IMR-90 (cell line): ENCODE results near the gene TFB2M. TPM values are rescaled to one million over a fixed set of nuclear protein-coding genes. Genes with fewer than 3 reads are reported as not detected.

Experiments
- ATAC-seq: fragments of 200-7000 bp; cut with Tn5 transposase; 2 replicates; pipeline ENCODE4 v1.9.1; 2020; ENCODE audit warnings: low read depth, mild to moderate bottlenecking, moderate library complexity
- BruUV-seq: library from RNA; stranded (reverse); fragments of 400-500 nt; replicated peaks from 2 replicates; lab custom pipeline; 2021; lab: Mats Ljungman, UMichigan
- CTCF ChIA-PET: fragments of 300-600 bp; formaldehyde crosslinking; extraction: SDS; loops from one replicate; lab custom pipeline; 2021; ENCODE audit warnings: antibody characterized with exemption; lab: Yijun Ruan, JAX
- POLR2A ChIA-PET: fragments of 300-600 bp; sonication (Branson Sonifier 250); formaldehyde crosslinking; loops from one replicate; lab custom pipeline; 2022; ENCODE audit warnings: antibody characterized with exemption; ENCODE audit not compliant: unreplicated experiment; lab: Charles Lee
- DNase-seq: peaks from one replicate; pipeline ENCODE4 v3.0.0; 2013
- H2AFZ ChIP-seq: replicated peaks from 2 replicates; pipeline ENCODE3; 2013; ENCODE audit warnings: low read length, mild to moderate bottlenecking; ENCODE audit not compliant: poor library complexity
- H2AK5ac ChIP-seq: 2 replicates; pipeline ENCODE4 v1.6.1; 2013; ENCODE audit warnings: low read depth, low read length, inconsistent platforms
- H2AK9ac ChIP-seq: replicated peaks from 2 replicates; pipeline ENCODE3; 2013; ENCODE audit warnings: mild to moderate bottlenecking, low read depth, low read length, moderate library complexity; ENCODE audit not compliant: poor library complexity
- H2BK120ac ChIP-seq: 2 replicates; pipeline ENCODE4 v1.6.1; 2013; ENCODE audit warnings: low read depth, low read length, inconsistent platforms
- H2BK15ac ChIP-seq: 3 replicates; pipeline ENCODE4 v1.6.1; 2013; ENCODE audit warnings: low read depth, low read length, inconsistent platforms
- H2BK20ac ChIP-seq: 2 replicates; pipeline ENCODE4 v1.6.1; 2013; ENCODE audit warnings: low read depth, mild to moderate bottlenecking, inconsistent platforms, low read length, moderate library complexity
- H2BK5ac ChIP-seq: 2 replicates; pipeline ENCODE4 v1.6.1; 2013; ENCODE audit warnings: mild to moderate bottlenecking, low read depth, low read length, inconsistent platforms; ENCODE audit not compliant: poor library complexity, severe bottlenecking
- H3K14ac ChIP-seq: replicated peaks from 2 replicates; pipeline ENCODE4 v1.6.1; 2013; ENCODE audit warnings: low read depth, low read length, inconsistent platforms
- H3K18ac ChIP-seq: 2 replicates; pipeline ENCODE4 v1.6.1; 2013; ENCODE audit warnings: low read depth, low read length, control low read depth
- H3K23ac ChIP-seq: 2 replicates; pipeline ENCODE4 v1.6.1; 2013; ENCODE audit warnings: low read depth, low read length, inconsistent platforms
- H3K27ac ChIP-seq: 2 replicates; pipeline ENCODE4 v1.5.1; 2013; ENCODE audit warnings: mild to moderate bottlenecking, control low read depth, low read length; ENCODE audit not compliant: insufficient read depth
- H3K27me3 ChIP-seq: 2 replicates; pipeline ENCODE4 v1.6.1; 2013; ENCODE audit warnings: low read length; ENCODE audit not compliant: control insufficient read depth, insufficient read depth
- H3K36me3 ChIP-seq: 2 replicates; pipeline ENCODE4 v1.6.1; 2013; ENCODE audit warnings: low read length, mixed read lengths; ENCODE audit not compliant: control insufficient read depth, insufficient read depth
- H3K4ac ChIP-seq: 2 replicates; pipeline ENCODE4 v1.6.1; 2013; ENCODE audit warnings: low read depth, low read length, inconsistent platforms
- H3K4me1 ChIP-seq: 2 replicates; pipeline ENCODE4 v1.6.1; 2013; ENCODE audit warnings: low read length, mixed read lengths; ENCODE audit not compliant: control insufficient read depth, insufficient read depth
- H3K4me2 ChIP-seq: 2 replicates; pipeline ENCODE4 v1.6.1; 2013; ENCODE audit warnings: low read depth, mild to moderate bottlenecking, control low read depth, low read length, moderate library complexity
- H3K4me3 ChIP-seq: 2 replicates; pipeline ENCODE4 v1.5.1; 2013; ENCODE audit warnings: low read depth, mild to moderate bottlenecking, control low read depth, low read length, moderate library complexity; ENCODE audit not compliant: insufficient read depth
- H3K56ac ChIP-seq: 2 replicates; pipeline ENCODE4 v1.6.1; 2013; ENCODE audit warnings: low read length, inconsistent platforms; ENCODE audit not compliant: insufficient read depth; ENCODE audit errors: extremely low read depth
- H3K79me1 ChIP-seq, 2 experiments: 2 replicates each; pipeline ENCODE4 v1.6.1; 2013; ENCODE audit warnings: low read length in 2 of 2, inconsistent platforms in 1 of 2, low read depth in 1 of 2
- H3K9ac ChIP-seq: 2 replicates; pipeline ENCODE4 v1.6.1; 2013; ENCODE audit warnings: low read depth, low read length, control low read depth
- H3K9me1 ChIP-seq: 2 replicates; pipeline ENCODE4 v1.6.1; 2013; ENCODE audit warnings: low read length, inconsistent platforms; ENCODE audit not compliant: insufficient read depth
- H3K9me3 ChIP-seq: 2 replicates; pipeline ENCODE4 v1.6.1; 2013; ENCODE audit warnings: low read length; ENCODE audit not compliant: control insufficient read depth, insufficient read depth
- H4K20me1 ChIP-seq: 2 replicates; pipeline ENCODE4 v1.6.1; 2013; ENCODE audit warnings: low read length, inconsistent platforms; ENCODE audit not compliant: insufficient read depth
- H4K5ac ChIP-seq: 2 replicates; pipeline ENCODE4 v1.6.1; 2013; ENCODE audit warnings: mild to moderate bottlenecking, low read depth, low read length, control low read depth
- H4K8ac ChIP-seq, 2 experiments: 2 replicates each; pipeline ENCODE4 v1.6.1; 2013; ENCODE audit warnings: low read depth in 2 of 2, low read length in 2 of 2, control low read depth in 1 of 2, inconsistent platforms in 1 of 2
- H4K91ac ChIP-seq: 2 replicates; pipeline ENCODE4 v1.6.1; 2013; ENCODE audit warnings: low read depth, low read length, inconsistent platforms; ENCODE audit not compliant: insufficient read depth
- CTCF ChIP-seq: conservative IDR thresholded peaks from 2 replicates; pipeline ENCODE4 v1.5.1; 2012; ENCODE audit warnings: mild to moderate bottlenecking, low read depth, low read length, improper control_type of control experiment
- ELK1 ChIP-seq: fragments of 150-350 bp; IDR thresholded peaks from 2 replicates; pipeline ENCODE4 v1.6.1; 2016; ENCODE audit warnings: low read depth, mild to moderate bottlenecking, low read length, moderate library complexity, borderline replicate concordance
- FOS ChIP-seq: fragments of 150-350 bp; IDR thresholded peaks from 2 replicates; pipeline ENCODE4 v1.6.1; 2016; ENCODE audit warnings: low read depth, low read length
- MAFK ChIP-seq: IDR thresholded peaks from 2 replicates; pipeline ENCODE4 v1.6.1; 2012; ENCODE audit warnings: low read depth, low read length, improper control_type of control experiment
- MAZ ChIP-seq: IDR thresholded peaks from 2 replicates; pipeline ENCODE4 v1.6.1; 2012; ENCODE audit warnings: low read depth, mild to moderate bottlenecking, low read length, improper control_type of control experiment, moderate library complexity, borderline replicate concordance
- MXI1 ChIP-seq: IDR thresholded peaks from 2 replicates; pipeline ENCODE4 v1.6.1; 2012; ENCODE audit warnings: low read depth, mild to moderate bottlenecking, low read length, moderate library complexity, borderline replicate concordance
- NFE2L2 ChIP-seq: fragments of 150-350 bp; IDR thresholded peaks from 2 replicates; pipeline ENCODE4 v1.6.1; 2016; ENCODE audit warnings: low read depth, mild to moderate bottlenecking, low read length
- POLR2A ChIP-seq: IDR thresholded peaks from 2 replicates; pipeline ENCODE4 v1.6.1; 2012; ENCODE audit warnings: mild to moderate bottlenecking, low read depth, low read length
- RAD21 ChIP-seq: IDR thresholded peaks from 2 replicates; pipeline ENCODE4 v1.6.1; 2012; ENCODE audit warnings: low read length, improper control_type of control experiment
- RCOR1 ChIP-seq: IDR thresholded peaks from 2 replicates; pipeline ENCODE4 v1.6.1; 2012; ENCODE audit warnings: mild to moderate bottlenecking, low read length, improper control_type of control experiment; ENCODE audit not compliant: insufficient replicate concordance
- SMC3 ChIP-seq: fragments of 150-350 bp; IDR thresholded peaks from 2 replicates; pipeline ENCODE4 v1.6.1; 2016; ENCODE audit warnings: low read depth, mild to moderate bottlenecking, antibody characterized with exemption, low read length, moderate library complexity
- USF2 ChIP-seq: fragments of 150-350 bp; IDR thresholded peaks from 2 replicates; pipeline ENCODE4 v1.6.1; 2017; ENCODE audit warnings: mild to moderate bottlenecking, antibody characterized with exemption, low read length, low read depth
- WGBS, 2 experiments: methylation state at CpG; one replicate each; pipeline versions ENCODE4 v1.1.5 to v1.1.7; 2013; ENCODE audit warnings: missing lambda C conversion rate in 2 of 2; ENCODE audit not compliant: insufficient read length in 1 of 2; ENCODE audit errors: extremely low coverage in 2 of 2; 5-methylcytosine and 5-hydroxymethylcytosine counted together
- dilution Hi-C: fragments of 300-500 bp; cut with HindIII; formaldehyde crosslinking; loops from one replicate; pipeline ENCODE4 v1.14.3; 2018; ENCODE audit warnings: low sequenced_read_pairs; ENCODE audit not compliant: unreplicated experiment
- in situ Hi-C: fragments of 300-500 bp; cut with MboI; formaldehyde crosslinking; loops from 3 replicates; pipeline ENCODE4 v1.14.3; 2019; ENCODE audit warnings: low sequenced_read_pairs, inconsistent platforms, mixed read lengths
- intact Hi-C: fragments of 100-400 bp; cut with micrococcal nuclease; formaldehyde crosslinking; loops from 2 replicates; pipeline ENCODE4 v1.10.0; 2022
- polyA plus RNA-seq, 3 experiments: library from polyadenylated mRNA; depleted of rRNA; stranded (reverse); fragments of >200 nt; gene quantifications; 2 replicates each; pipeline ENCODE4 v1.2.3, GENCODE V29; 2012; ENCODE audit warnings: low replicate concordance in 1 of 3
- total RNA-seq: library from RNA; depleted of rRNA; stranded (reverse); fragments of >200 nt; gene quantifications from 2 replicates; pipeline ENCODE4 v1.2.3, GENCODE V29; 2012

TFB2M gene
- total and polyA plus RNA-seq, 2 of the 4 experiments (the other 2 are of a cell fraction): 13.3 to 15.7 TPM

DNA sequence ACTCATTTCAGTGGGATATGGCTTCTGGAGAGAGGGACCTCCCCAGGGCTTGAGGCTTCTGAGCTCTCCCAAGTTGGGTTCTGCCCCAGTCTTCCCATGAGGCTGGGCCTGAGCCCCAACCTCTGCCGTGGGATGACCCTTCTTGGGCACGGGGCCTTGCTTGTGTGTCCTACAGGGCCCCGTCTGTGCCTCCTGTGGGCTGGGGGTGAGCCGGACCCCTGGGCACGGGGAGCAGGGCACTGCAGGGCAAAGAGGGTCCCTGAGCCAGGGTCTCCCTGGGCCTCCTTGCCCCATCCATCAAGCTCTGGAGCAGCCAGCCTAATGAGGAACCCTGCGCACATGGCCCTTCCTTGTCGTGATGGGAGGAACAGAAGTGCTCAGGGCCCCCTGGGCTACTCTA, 53.8 kb downstream of the TFB2M start:
- Histone ChIP-seq H3K9me3 (peaks cover 36% of the 10 kb centered on the region), H3K36me3 (no peaks in the 10 kb centered on the region), H3K27me3 (no peaks in the 10 kb centered on the region), H4K91ac (no peak overlapping the region), H2AFZ (no peak overlapping the region), H4K5ac (no peak overlapping the region), H2AK9ac (no peak overlapping the region), H3K14ac (no peak overlapping the region), H4K20me1 (no peaks in the 10 kb centered on the region), H3K56ac (no peak overlapping the region), H3K79me1 (no peaks in the 10 kb centered on the region), H3K9me1 (0 out of 2 replicates have a peak, but pooled peaks cover 2% of the 10 kb centered on the region), H2AK5ac (no peak overlapping the region), H3K23ac (no peak overlapping the region), H3K4ac (no peak overlapping the region), H3K4me2 (no peak overlapping the region), H4K8ac (no peak overlapping the region), H3K4me3 (no peak overlapping the region), H3K4me1 (no peaks in the 10 kb centered on the region), H3K27ac (no peak overlapping the region), H2BK5ac (no peak overlapping the region), H2BK120ac (no peak overlapping the region), H2BK20ac (no peak overlapping the region), H2BK15ac (no peak overlapping the region), H3K18ac (no peak overlapping the region), H3K9ac (no peak overlapping the region)
- in situ Hi-C loops (no loop called here), dilution Hi-C loops (no loop called here), intact Hi-C loops (no loop called here)
- no peak for TF ChIP-seq POLR2A
- TF ChIP-seq RAD21: no peak
- no peak for TF ChIP-seq MAZ
- TF ChIP-seq FOS: no peak
- no peak for TF ChIP-seq MXI1
- no peak for TF ChIP-seq NFE2L2
- TF ChIP-seq MAFK: no peak
- no peak for TF ChIP-seq CTCF
- TF ChIP-seq RCOR1: no peak
- TF ChIP-seq SMC3: no peak
- no peak for TF ChIP-seq USF2
- TF ChIP-seq ELK1: no peak
- POLR2A ChIA-PET: no interaction called here
- BruUV-seq: no TSS peak
- DNase-seq: no peak
- ATAC-seq: no peak
- 89% methylated on average over 3 of the region's 7 CpGs; no CpG with 5 or more reads in 1 of the 2 experiments for WGBS, 2 experiments
- CTCF ChIA-PET: no interaction called here
